Neural progenitor cell (in vitro differentiated cells): ENCODE results near the gene RXRA. TPM values are rescaled to one million over a fixed set of nuclear protein-coding genes. Genes with fewer than 3 reads are reported as not detected.

Experiments used
- DNase-seq: peaks from one replicate; pipeline ENCODE4 v3.0.0-alpha.2; 2016; ENCODE audit warnings: low spot score
- H2AFZ ChIP-seq: fragments of 200-600 bp; sonication (generic); replicated peaks from 2 replicates; pipeline ENCODE4 v1.6.1; 2016; ENCODE audit warnings: antibody characterized with exemption
- H3F3A ChIP-seq: fragments of 200-600 bp; sonication (generic); 2 replicates; pipeline ENCODE4 v1.6.1; 2016; ENCODE audit warnings: antibody characterized with exemption, low read depth
- H3K27ac ChIP-seq: fragments of 200-600 bp; sonication (generic); 2 replicates; pipeline ENCODE4 v1.5.1; 2016; ENCODE audit warnings: mild to moderate bottlenecking
- H3K27me3 ChIP-seq: fragments of 200-600 bp; sonication (generic); 2 replicates; pipeline ENCODE4 v1.6.1; 2016; ENCODE audit warnings: mild to moderate bottlenecking, moderate library complexity
- H3K36me3 ChIP-seq: fragments of 200-600 bp; sonication (generic); 2 replicates; pipeline ENCODE4 v1.5.1; 2016
- H3K4me1 ChIP-seq: fragments of 200-600 bp; sonication (generic); 2 replicates; pipeline ENCODE4 v1.6.1; 2016; ENCODE audit warnings: mixed run types
- H3K4me2 ChIP-seq: fragments of 200-600 bp; sonication (generic); 2 replicates; pipeline ENCODE4 v1.6.1; 2016
- H3K4me3 ChIP-seq: fragments of 200-600 bp; sonication (generic); 2 replicates; pipeline ENCODE4 v1.5.1; 2016
- H3K79me2 ChIP-seq: fragments of 200-600 bp; sonication (generic); 2 replicates; pipeline ENCODE4 v1.6.1; 2016; ENCODE audit warnings: low read depth
- H3K9ac ChIP-seq: fragments of 200-600 bp; sonication (generic); 2 replicates; pipeline ENCODE4 v1.6.1; 2016
- H3K9me3 ChIP-seq: fragments of 200-600 bp; sonication (generic); 2 replicates; pipeline ENCODE4 v1.5.1; 2016; ENCODE audit warnings: low read depth
- H4K20me1 ChIP-seq: fragments of 200-600 bp; sonication (generic); 2 replicates; pipeline ENCODE4 v1.6.1; 2016; ENCODE audit warnings: low read depth
- H3K27ac Mint-ChIP-seq: 3 replicates; pipeline ENCODE4 v1.8.0; 2021; ENCODE audit warnings: mixed read lengths
- H3K27me3 Mint-ChIP-seq: 2 replicates; pipeline ENCODE4 v1.8.0; 2022; ENCODE audit warnings: low read depth, mild to moderate bottlenecking, inconsistent platforms, moderate library complexity, mixed read lengths; ENCODE audit not compliant: insufficient read depth
- H3K36me3 Mint-ChIP-seq: 3 replicates; pipeline ENCODE4 v1.8.0; 2021; ENCODE audit warnings: mixed read lengths
- H3K4me1 Mint-ChIP-seq: 3 replicates; pipeline ENCODE4 v1.8.0; 2021; ENCODE audit warnings: mixed read lengths
- H3K4me3 Mint-ChIP-seq: 3 replicates; pipeline ENCODE4 v1.8.0; 2021; ENCODE audit warnings: mild to moderate bottlenecking, moderate library complexity, mixed read lengths
- H3K9me3 Mint-ChIP-seq: 3 replicates; pipeline ENCODE4 v1.8.0; 2020; ENCODE audit warnings: mixed read lengths
- CTCF ChIP-seq: fragments of 200-600 bp; sonication (generic); IDR thresholded peaks from 2 replicates; pipeline ENCODE4 v1.5.1; 2017; ENCODE audit warnings: antibody characterized with exemption, mild to moderate bottlenecking
- EZH2 ChIP-seq: fragments of 200-600 bp; sonication (generic); IDR thresholded peaks from 2 replicates; pipeline ENCODE4 v1.6.1; 2017; ENCODE audit warnings: antibody characterized with exemption, mild to moderate bottlenecking, moderate library complexity
- EZH2phosphoT487 ChIP-seq: fragments of 200-600 bp; sonication (generic); IDR thresholded peaks from 2 replicates; pipeline ENCODE4 v1.6.1; 2017; ENCODE audit warnings: antibody characterized with exemption
- total RNA-seq: library from RNA; depleted of rRNA; stranded (reverse); fragments of >200 nt; gene quantifications from 2 replicates; pipeline ENCODE4 v1.2.3, GENCODE V29; 2015; ENCODE audit warnings: low replicate concordance

The RXRA gene
- total RNA-seq, 1 donor from 2014 or later, result 11.6 TPM

DNA sequence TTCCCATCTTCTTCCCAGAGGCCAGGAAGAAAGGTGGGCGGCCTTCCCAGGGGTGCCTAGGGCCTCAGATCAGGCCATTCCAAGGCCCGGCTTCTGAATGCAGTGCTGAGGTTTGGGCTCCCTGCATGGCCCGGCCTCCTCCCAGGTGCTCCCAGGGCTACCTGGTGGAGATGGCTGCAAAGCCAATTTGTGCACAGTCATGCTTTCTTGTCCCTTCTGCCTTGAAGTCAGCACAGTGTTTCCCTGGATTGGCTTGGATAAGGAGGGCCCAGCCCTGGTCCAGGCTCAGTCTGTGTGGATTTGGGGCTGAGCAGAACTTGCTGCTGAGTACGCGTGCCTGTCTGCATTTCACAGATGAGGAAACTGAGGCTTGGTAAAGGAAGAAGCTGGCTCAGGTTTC is 72.5 kb downstream of the RXRA start:
- H3K9me3 ChIP-seq, result no peaks in the 10 kb centered on the region
- H3F3A ChIP-seq, result no peaks in the 10 kb centered on the region
- H4K20me1 ChIP-seq, result peaks cover 30% of the 10 kb centered on the region
- no peaks in the 10 kb centered on the region for H3K36me3 ChIP-seq
- no peaks in the 10 kb centered on the region for H3K27me3 ChIP-seq
- peaks cover 59% of the 10 kb centered on the region for H3K79me2 ChIP-seq
- Mint-ChIP-seq H3K4me1 (no peaks in the 10 kb centered on the region), H3K4me3 (no peak overlapping the region), H3K9me3 (peaks cover 6% of the 10 kb centered on the region), H3K27ac (no peak overlapping the region), H3K36me3 (no peaks in the 10 kb centered on the region), H3K27me3 (peaks cover 2% of the 10 kb centered on the region)
- H3K27ac ChIP-seq, result no peak overlapping the region
- DNase-seq, result no peak
- no peaks in the 10 kb centered on the region for H3K4me1 ChIP-seq
- TF ChIP-seq CTCF (no peak), EZH2 (no peak), EZH2phosphoT487 (no peak)
- no peak overlapping the region for H3K4me3 ChIP-seq
- no peak overlapping the region for H3K9ac ChIP-seq
- no peak overlapping the region for H2AFZ ChIP-seq
- H3K4me2 ChIP-seq, result no peak overlapping the region

- H3K27me3 Mint-ChIP-seq, result peaks cover 2% of the 10 kb centered on the region
- no peaks in the 10 kb centered on the region for H3K36me3 Mint-ChIP-seq
- Histone ChIP-seq H4K20me1 (peaks cover 33% of the 10 kb centered on the region), H3K4me1 (no peaks in the 10 kb centered on the region), H3K4me3 (no peak overlapping the region), H3F3A (no peaks in the 10 kb centered on the region), H3K9me3 (no peaks in the 10 kb centered on the region), H3K79me2 (peaks cover 51% of the 10 kb centered on the region), H3K4me2 (no peak overlapping the region), H3K9ac (no peak overlapping the region), H2AFZ (no peak overlapping the region), H3K36me3 (no peaks in the 10 kb centered on the region), H3K27me3 (no peaks in the 10 kb centered on the region), H3K27ac (no peak overlapping the region)
- no peak overlapping the region for H3K27ac Mint-ChIP-seq
- peaks cover 6% of the 10 kb centered on the region for H3K9me3 Mint-ChIP-seq
- no peak for DNase-seq
- no peak overlapping the region for H3K4me3 Mint-ChIP-seq
- peaks cover under 1% of the 10 kb centered on the region for H3K4me1 Mint-ChIP-seq
- TF ChIP-seq CTCF, result peak; percentile 52
- no peak for TF ChIP-seq EZH2phosphoT487
- no peak for TF ChIP-seq EZH2
These were observed 73.3 kb downstream of the RXRA start for GRCh38 chr9:134399435-134400056.

DNA sequence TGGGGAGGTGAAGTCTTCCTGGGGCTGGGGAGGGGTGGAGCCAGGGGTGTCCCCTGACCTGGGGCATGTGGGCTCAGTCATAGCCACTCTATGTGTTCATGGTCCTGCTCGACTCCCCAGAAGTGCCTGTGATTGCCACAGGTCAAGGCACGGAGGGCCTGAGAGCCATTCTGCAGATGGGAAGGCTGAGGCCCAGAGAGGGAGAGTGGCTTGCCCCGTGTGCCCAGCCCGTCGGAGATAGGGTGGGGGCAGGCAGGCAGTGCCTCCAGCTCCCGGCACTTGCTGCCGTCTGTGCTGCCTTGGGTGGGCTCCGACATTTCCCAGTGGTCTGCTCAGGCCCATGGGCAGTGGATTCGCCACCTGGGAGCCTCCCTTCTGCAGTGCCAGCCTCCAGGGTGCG is 74.0 kb downstream of the RXRA start:
- DNase-seq, result no peak
- H3K4me1 ChIP-seq, result no peaks in the 10 kb centered on the region
- peaks cover 35% of the 10 kb centered on the region for H4K20me1 ChIP-seq
- Mint-ChIP-seq H3K4me3 (no peak overlapping the region), H3K27me3 (peaks cover 2% of the 10 kb centered on the region), H3K4me1 (peaks cover 3% of the 10 kb centered on the region), H3K27ac (no peak overlapping the region), H3K36me3 (no peaks in the 10 kb centered on the region), H3K9me3 (peaks cover 6% of the 10 kb centered on the region)
- H3K4me2 ChIP-seq, result no peak overlapping the region
- no peaks in the 10 kb centered on the region for H3K9me3 ChIP-seq
- no peaks in the 10 kb centered on the region for H3K27me3 ChIP-seq
- no peaks in the 10 kb centered on the region for H3F3A ChIP-seq
- H3K36me3 ChIP-seq, result no peaks in the 10 kb centered on the region
- TF ChIP-seq EZH2phosphoT487 (no peak), CTCF (no peak), EZH2 (no peak)
- no peak overlapping the region for H3K9ac ChIP-seq
- peaks cover 45% of the 10 kb centered on the region for H3K79me2 ChIP-seq
- no peak overlapping the region for H3K4me3 ChIP-seq
- H3K27ac ChIP-seq, result no peak overlapping the region
- H2AFZ ChIP-seq, result no peak overlapping the region
